MCF 10A (cell line): Measurements from ENCODE around the gene MB21D2. TPM values are rescaled to one million over a fixed set of nuclear protein-coding genes. Genes with fewer than 3 reads are reported as not detected.

Experiments
- BruUV-seq: library from RNA; stranded (reverse); fragments of 400-500 nt; replicated peaks from 2 replicates; lab custom pipeline; 2021; lab: Mats Ljungman, UMichigan
- CTCF ChIA-PET: fragments of 300-600 bp; sonication (Branson Sonifier 250); formaldehyde crosslinking; extraction: SDS; loops from one replicate; lab custom pipeline; 2021; ENCODE audit warnings: antibody characterized with exemption, inconsistent platforms; lab: Yijun Ruan, JAX
- POLR2A ChIA-PET: fragments of 300-600, 350-650 bp; sonication (Branson Sonifier 250); formaldehyde crosslinking; extraction: SDS; loops from one replicate; lab custom pipeline; 2020; ENCODE audit warnings: antibody characterized with exemption, inconsistent platforms; lab: Yijun Ruan, JAX
- DNase-seq: peaks from one replicate; pipeline ENCODE4 v3.0.0-alpha.2; 2018; ENCODE audit not compliant: unreplicated experiment
- H3K27ac Mint-ChIP-seq: one replicate; pipeline ENCODE4 v1.8.0; 2022; ENCODE audit warnings: mild to moderate bottlenecking, low read depth, mixed read lengths; ENCODE audit not compliant: unreplicated experiment
- H3K27me3 Mint-ChIP-seq: one replicate; pipeline ENCODE4 v1.8.0; 2022; ENCODE audit warnings: mixed read lengths; ENCODE audit not compliant: insufficient read depth, unreplicated experiment
- H3K36me3 Mint-ChIP-seq: one replicate; pipeline ENCODE4 v1.8.0; 2022; ENCODE audit warnings: mild to moderate bottlenecking, moderate library complexity, mixed read lengths; ENCODE audit not compliant: insufficient read depth, unreplicated experiment
- H3K4me1 Mint-ChIP-seq: one replicate; pipeline ENCODE4 v1.8.0; 2022; ENCODE audit warnings: mixed read lengths; ENCODE audit not compliant: insufficient read depth, unreplicated experiment
- H3K4me3 Mint-ChIP-seq: one replicate; pipeline ENCODE4 v1.8.0; 2022; ENCODE audit warnings: mild to moderate bottlenecking, moderate library complexity, mixed read lengths; ENCODE audit not compliant: unreplicated experiment
- H3K9me3 Mint-ChIP-seq: one replicate; pipeline ENCODE4 v1.8.0; 2022; ENCODE audit warnings: mixed read lengths; ENCODE audit not compliant: unreplicated experiment
- CTCF ChIP-seq: fragments of 200-600 bp; IDR thresholded peaks from one replicate; pipeline ENCODE4 v1.8.0; 2022; ENCODE audit warnings: antibody characterized with exemption, mild to moderate bottlenecking; ENCODE audit not compliant: unreplicated experiment
- intact Hi-C: fragments of 100-400 bp; cut with micrococcal nuclease; formaldehyde crosslinking; loops from 2 replicates; pipeline ENCODE4 v1.14.1; 2022
- total RNA-seq: library from RNA; stranded (reverse); gene quantifications from 2 replicates; pipeline ENCODE4 v1.2.3, GENCODE V29; 2022

The MB21D2 gene
- total RNA-seq, 1 experiment from 2014 or later, result 4.4 TPM

- H3K4me1 Mint-ChIP-seq, result peaks cover 39% of the 10 kb centered on the region
- no peaks in the 10 kb centered on the region for H3K36me3 Mint-ChIP-seq
- no peaks in the 10 kb centered on the region for H3K27me3 Mint-ChIP-seq
- H3K27ac Mint-ChIP-seq, result no peak overlapping the region
- no peak for DNase-seq
- no peak overlapping the region for H3K4me3 Mint-ChIP-seq
- intact Hi-C loops, result no loop called here
- BruUV-seq, result no TSS peak
- POLR2A ChIA-PET, result interaction anchor here (0.7 to 1.4 kb wide), 5 partner anchors 32 to 221 kb away, joined by 3 read pairs; no protein-coding TSS in a partner anchor
- CTCF ChIA-PET, result interaction anchor here (0.5 to 13.3 kb wide), 8 partner anchors 12 to 752 kb away, joined by 3 to 489 read pairs (median 4); partner anchors contain the start of gene MB21D2
- H3K9me3 Mint-ChIP-seq, result no peaks in the 10 kb centered on the region
- no peak for TF ChIP-seq CTCF
Observed at GRCh38 chr3:192820161-192820560, 97.5 kb downstream of the MB21D2 start.

- peak; percentile 89 for DNase-seq
- BruUV-seq, result no TSS peak
- intact Hi-C loops, result loop anchor here (1.0 to 5.0 kb wide), 4 partner anchors 31 to 308 kb away; no protein-coding TSS in a partner anchor
- peak overlapping the region; percentile 8 for H3K4me3 Mint-ChIP-seq
- H3K36me3 Mint-ChIP-seq, result no peaks in the 10 kb centered on the region
- ChIA-PET POLR2A (interaction anchor here (0.7 to 1.7 kb wide), 8 partner anchors 33 to 312 kb away, joined by 3 to 6 read pairs (median 3); partner anchors contain the start of gene MB21D2), CTCF (interaction anchor here (0.6 to 13.3 kb wide), 9 partner anchors 13 to 351 kb away, joined by 3 to 489 read pairs (median 5); partner anchors contain the start of gene MB21D2)
- H3K27me3 Mint-ChIP-seq, result no peaks in the 10 kb centered on the region
- H3K4me1 Mint-ChIP-seq, result peaks cover 35% of the 10 kb centered on the region
- no peaks in the 10 kb centered on the region for H3K9me3 Mint-ChIP-seq
- no peak for TF ChIP-seq CTCF
- H3K27ac Mint-ChIP-seq, result no peak overlapping the region
Observed at GRCh38 chr3:192819001-192819569, 98.6 kb downstream of the MB21D2 start.

- no TSS peak for BruUV-seq
- CTCF ChIA-PET, result interaction anchor here (0.7 to 13.3 kb wide), 14 partner anchors 10 to 841 kb away, joined by 3 to 489 read pairs (median 5); partner anchors contain the start of gene MB21D2
- no peak for DNase-seq
- H3K36me3 Mint-ChIP-seq, result no peaks in the 10 kb centered on the region
- no peak overlapping the region for H3K4me3 Mint-ChIP-seq
- H3K9me3 Mint-ChIP-seq, result no peaks in the 10 kb centered on the region
- intact Hi-C loops, result loop anchor here (2.0 to 5.0 kb wide), 2 partner anchors 69 to 309 kb away; no protein-coding TSS in a partner anchor
- POLR2A ChIA-PET, result interaction anchor here (1.3 to 1.9 kb wide), 3 partner anchors 99 to 313 kb away, joined by 4 to 6 read pairs (median 5); partner anchors contain the start of gene MB21D2
- no peak for TF ChIP-seq CTCF
- H3K27ac Mint-ChIP-seq, result no peak overlapping the region
- no peaks in the 10 kb centered on the region for H3K27me3 Mint-ChIP-seq
- H3K4me1 Mint-ChIP-seq, result peaks cover 35% of the 10 kb centered on the region
Observed at GRCh38 chr3:192818126-192818525, 99.5 kb downstream of the MB21D2 start.

GRCh38 chr3:192817506-192817905, 100.2 kb downstream of the MB21D2 start:
- DNase-seq, result no peak
- peaks cover 35% of the 10 kb centered on the region for H3K4me1 Mint-ChIP-seq
- no peaks in the 10 kb centered on the region for H3K9me3 Mint-ChIP-seq
- no TSS peak for BruUV-seq
- TF ChIP-seq CTCF, result no peak
- CTCF ChIA-PET, result interaction anchor here (0.6 to 13.3 kb wide), 24 partner anchors 10 to 768 kb away, joined by 3 to 489 read pairs (median 4); partner anchors contain the start of gene MB21D2
- no peaks in the 10 kb centered on the region for H3K36me3 Mint-ChIP-seq
- H3K27me3 Mint-ChIP-seq, result no peaks in the 10 kb centered on the region
- no peak overlapping the region for H3K27ac Mint-ChIP-seq
- H3K4me3 Mint-ChIP-seq, result no peak overlapping the region
- POLR2A ChIA-PET, result interaction anchor here (0.7 to 1.9 kb wide), 4 partner anchors 23 to 753 kb away, joined by 3 to 5 read pairs (median 3); no protein-coding TSS in a partner anchor
- intact Hi-C loops, result loop anchor here (5.0 kb wide), 1 partner anchor 310 kb away; no protein-coding TSS in a partner anchor
